Hepatocyte (in vitro differentiated cells): ENCODE measurements around the gene CAD.

Experiments used
- EZH2 ChIP-seq: fragments of 200-600 bp; sonication (generic); IDR thresholded peaks from 2 replicates; pipeline ENCODE4 v1.6.1; 2016; ENCODE audit warnings: antibody characterized with exemption, mild to moderate bottlenecking, borderline replicate concordance
- EZH2phosphoT487 ChIP-seq: fragments of 200-600 bp; sonication (generic); IDR thresholded peaks from one replicate; pipeline ENCODE4 v1.6.1; 2018; ENCODE audit warnings: antibody characterized with exemption, mild to moderate bottlenecking, low read depth, moderate library complexity; ENCODE audit not compliant: unreplicated experiment, severe bottlenecking
- TF ChIP-seq, protein P1 (sequence below): fragments of 200-600 bp; sonication (generic); IDR thresholded peaks from 2 replicates; pipeline ENCODE4 v1.5.1; 2016; ENCODE audit warnings: antibody characterized with exemption, mild to moderate bottlenecking; ENCODE audit not compliant: poor library complexity

DNA sequence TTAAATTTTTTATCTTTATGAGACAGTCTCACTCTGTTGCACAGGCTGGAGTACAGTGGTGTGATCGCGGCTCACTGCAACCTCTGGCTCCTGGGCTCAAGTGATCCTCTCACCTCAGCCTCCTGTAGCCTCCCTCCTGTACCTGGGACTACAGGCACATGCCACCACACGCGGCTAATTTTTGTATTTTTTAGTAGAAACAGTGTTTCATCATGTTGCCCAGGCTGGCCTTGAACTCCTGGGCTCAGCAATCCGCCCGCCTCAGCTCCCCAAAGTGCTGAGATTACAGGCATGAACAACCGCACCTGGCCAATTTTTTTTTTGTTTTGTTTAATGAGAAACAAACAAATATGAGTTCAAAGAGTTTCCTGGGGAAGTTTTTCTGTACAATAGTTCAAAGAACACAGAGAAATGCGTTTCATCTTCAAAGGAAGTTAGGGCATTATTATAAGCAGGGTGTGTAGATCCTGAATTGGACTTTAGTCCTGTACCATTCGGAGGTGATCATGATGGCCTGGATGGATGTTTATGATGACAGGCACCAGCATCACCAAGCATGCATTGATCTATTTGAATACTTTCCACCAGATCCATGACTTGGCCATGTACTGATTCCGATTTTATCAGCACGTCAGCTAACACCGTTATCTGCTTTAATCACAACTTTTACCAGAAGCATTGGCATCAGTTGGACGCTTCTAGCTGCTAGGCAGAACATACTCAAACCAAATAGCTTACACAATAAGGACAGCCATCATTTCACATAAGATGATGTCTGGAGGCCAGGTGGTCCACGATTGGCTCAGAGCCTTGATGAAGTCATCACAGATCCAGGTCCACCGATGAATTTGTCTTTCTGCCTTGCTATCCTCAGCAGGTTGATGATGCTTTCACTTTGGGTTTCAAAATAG is 39.5 kb upstream of the CAD start:
- TF ChIP-seq EZH2 (no peak), EZH2phosphoT487 (no peak)
- TF ChIP-seq, protein P1, sequence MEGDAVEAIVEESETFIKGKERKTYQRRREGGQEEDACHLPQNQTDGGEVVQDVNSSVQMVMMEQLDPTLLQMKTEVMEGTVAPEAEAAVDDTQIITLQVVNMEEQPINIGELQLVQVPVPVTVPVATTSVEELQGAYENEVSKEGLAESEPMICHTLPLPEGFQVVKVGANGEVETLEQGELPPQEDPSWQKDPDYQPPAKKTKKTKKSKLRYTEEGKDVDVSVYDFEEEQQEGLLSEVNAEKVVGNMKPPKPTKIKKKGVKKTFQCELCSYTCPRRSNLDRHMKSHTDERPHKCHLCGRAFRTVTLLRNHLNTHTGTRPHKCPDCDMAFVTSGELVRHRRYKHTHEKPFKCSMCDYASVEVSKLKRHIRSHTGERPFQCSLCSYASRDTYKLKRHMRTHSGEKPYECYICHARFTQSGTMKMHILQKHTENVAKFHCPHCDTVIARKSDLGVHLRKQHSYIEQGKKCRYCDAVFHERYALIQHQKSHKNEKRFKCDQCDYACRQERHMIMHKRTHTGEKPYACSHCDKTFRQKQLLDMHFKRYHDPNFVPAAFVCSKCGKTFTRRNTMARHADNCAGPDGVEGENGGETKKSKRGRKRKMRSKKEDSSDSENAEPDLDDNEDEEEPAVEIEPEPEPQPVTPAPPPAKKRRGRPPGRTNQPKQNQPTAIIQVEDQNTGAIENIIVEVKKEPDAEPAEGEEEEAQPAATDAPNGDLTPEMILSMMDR, result no peak
